ENCODE data around the gene CALD1.

DNA sequence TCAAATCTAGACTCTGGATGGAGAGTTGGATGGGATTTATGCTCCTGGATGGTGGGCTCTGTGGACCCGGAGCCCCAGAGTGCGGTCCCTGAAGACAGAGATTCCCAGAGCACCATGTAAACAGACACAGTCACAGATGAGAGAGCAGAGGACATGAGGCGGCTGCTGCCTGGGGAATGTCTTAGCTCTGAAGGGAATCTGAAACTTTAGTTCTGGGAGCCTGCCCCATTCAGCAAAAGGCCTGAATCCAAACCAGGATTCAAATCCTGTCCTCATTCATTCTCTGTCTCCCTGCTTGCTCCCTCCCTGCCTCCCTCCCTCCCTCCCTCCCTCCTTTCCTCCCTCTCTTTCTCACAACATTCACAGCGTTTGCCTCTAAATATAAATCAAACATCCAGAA lies 49.5 kb upstream of the CALD1 start:
- TF ChIP-seq POLR2A (IDR thresholded peaks at IDR 0.05) (no peak), POLR2AphosphoS5 (IDR thresholded peaks at IDR 0.05) (no peak)
- TF ChIP-seq, protein P1, sequence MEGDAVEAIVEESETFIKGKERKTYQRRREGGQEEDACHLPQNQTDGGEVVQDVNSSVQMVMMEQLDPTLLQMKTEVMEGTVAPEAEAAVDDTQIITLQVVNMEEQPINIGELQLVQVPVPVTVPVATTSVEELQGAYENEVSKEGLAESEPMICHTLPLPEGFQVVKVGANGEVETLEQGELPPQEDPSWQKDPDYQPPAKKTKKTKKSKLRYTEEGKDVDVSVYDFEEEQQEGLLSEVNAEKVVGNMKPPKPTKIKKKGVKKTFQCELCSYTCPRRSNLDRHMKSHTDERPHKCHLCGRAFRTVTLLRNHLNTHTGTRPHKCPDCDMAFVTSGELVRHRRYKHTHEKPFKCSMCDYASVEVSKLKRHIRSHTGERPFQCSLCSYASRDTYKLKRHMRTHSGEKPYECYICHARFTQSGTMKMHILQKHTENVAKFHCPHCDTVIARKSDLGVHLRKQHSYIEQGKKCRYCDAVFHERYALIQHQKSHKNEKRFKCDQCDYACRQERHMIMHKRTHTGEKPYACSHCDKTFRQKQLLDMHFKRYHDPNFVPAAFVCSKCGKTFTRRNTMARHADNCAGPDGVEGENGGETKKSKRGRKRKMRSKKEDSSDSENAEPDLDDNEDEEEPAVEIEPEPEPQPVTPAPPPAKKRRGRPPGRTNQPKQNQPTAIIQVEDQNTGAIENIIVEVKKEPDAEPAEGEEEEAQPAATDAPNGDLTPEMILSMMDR (IDR thresholded peaks at IDR 0.05 in 8 of 11, conservative IDR thresholded peaks at IDR 0.05 in 3 of 11) = no peak

All from spleen (tissue), 7 donors.